ENCODE data around the gene TBL3.

DNA sequence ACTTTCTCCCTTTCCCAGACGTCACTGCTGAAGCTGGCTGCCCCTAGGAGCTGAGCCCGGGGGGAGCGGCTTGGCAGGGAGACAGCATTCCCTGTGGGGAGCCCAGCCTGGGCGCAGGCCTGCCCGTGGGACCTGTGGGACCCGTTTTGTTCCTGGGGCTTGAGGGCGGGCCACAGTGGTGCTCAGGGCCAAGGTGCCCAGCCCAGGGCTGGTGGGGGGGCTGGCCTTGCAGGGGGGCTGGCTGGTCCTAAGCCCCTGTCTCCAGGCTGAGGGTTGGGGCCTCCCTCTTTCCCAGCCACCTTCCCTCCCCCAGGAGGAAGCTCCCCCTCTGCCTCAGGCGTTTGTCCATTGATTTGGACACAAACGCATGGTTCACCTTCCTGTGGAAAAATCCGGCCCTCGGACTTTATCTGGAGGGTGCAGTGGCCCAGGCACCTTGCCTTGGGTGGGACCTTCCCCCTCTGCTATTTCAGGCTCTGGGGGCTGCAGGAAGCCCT lies 59.3 kb downstream of the TBL3 start:
- no peak for TF ChIP-seq PATZ1 (CRISPR knock-in tag; IDR thresholded peaks at IDR 0.05; ENCODE audit: borderline replicate concordance)
- TF ChIP-seq ZC3H10 (CRISPR knock-in tag; IDR thresholded peaks at IDR 0.05), result no peak
- no peak for TF ChIP-seq ZFP3 (CRISPR knock-in tag; IDR thresholded peaks at IDR 0.05)
- TF ChIP-seq ESRRG (CRISPR knock-in tag; IDR thresholded peaks at IDR 0.05), result no peak
- no peak for TF ChIP-seq ZNF8 (CRISPR knock-in tag; IDR thresholded peaks at IDR 0.05)
- no peak for TF ChIP-seq ZNF565 (CRISPR knock-in tag; conservative IDR thresholded peaks at IDR 0.05; ENCODE audit: low read depth)
- no peak for TF ChIP-seq ARNTL (CRISPR knock-in tag; IDR thresholded peaks at IDR 0.05; ENCODE audit: borderline replicate concordance, low read depth)
- no peak for TF ChIP-seq RARB (CRISPR knock-in tag; IDR thresholded peaks at IDR 0.05)
- TF ChIP-seq, protein P1, sequence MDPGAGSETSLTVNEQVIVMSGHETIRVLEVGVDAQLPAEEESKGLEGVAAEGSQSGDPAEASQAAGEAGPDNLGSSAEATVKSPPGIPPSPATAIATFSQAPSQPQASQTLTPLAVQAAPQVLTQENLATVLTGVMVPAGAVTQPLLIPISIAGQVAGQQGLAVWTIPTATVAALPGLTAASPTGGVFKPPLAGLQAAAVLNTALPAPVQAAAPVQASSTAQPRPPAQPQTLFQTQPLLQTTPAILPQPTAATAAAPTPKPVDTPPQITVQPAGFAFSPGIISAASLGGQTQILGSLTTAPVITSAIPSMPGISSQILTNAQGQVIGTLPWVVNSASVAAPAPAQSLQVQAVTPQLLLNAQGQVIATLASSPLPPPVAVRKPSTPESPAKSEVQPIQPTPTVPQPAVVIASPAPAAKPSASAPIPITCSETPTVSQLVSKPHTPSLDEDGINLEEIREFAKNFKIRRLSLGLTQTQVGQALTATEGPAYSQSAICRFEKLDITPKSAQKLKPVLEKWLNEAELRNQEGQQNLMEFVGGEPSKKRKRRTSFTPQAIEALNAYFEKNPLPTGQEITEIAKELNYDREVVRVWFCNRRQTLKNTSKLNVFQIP (CRISPR knock-in tag; IDR thresholded peaks at IDR 0.05; ENCODE audit: borderline replicate concordance, low read depth), result no peak
- no peak for TF ChIP-seq PPARA (CRISPR knock-in tag; IDR thresholded peaks at IDR 0.05; ENCODE audit: borderline replicate concordance)
- no peak for TF ChIP-seq ZFP30 (CRISPR knock-in tag; IDR thresholded peaks at IDR 0.05)
- no peak for TF ChIP-seq CSRNP3 (CRISPR knock-in tag; IDR thresholded peaks at IDR 0.05)
- no peak for TF ChIP-seq OSR1 (CRISPR knock-in tag; IDR thresholded peaks at IDR 0.05)

Data from SK-N-SH treated with all-trans-retinoic acid at 6 μM for 48 hours (cell line).